GM23338 (cell line): ENCODE results near the gene MTAP. TPM values are rescaled to one million over a fixed set of nuclear protein-coding genes. Genes with fewer than 3 reads are reported as not detected.

ENCODE experiments used
- ATAC-seq: fragments of 200-7000 bp; cut with Tn5 transposase; 3 replicates; pipeline ENCODE4 v1.9.1; 2020
- DNase-seq: peaks from one replicate; pipeline ENCODE4 v3.0.0-alpha.2; 2015; ENCODE audit warnings: low spot score
- H2AFZ ChIP-seq: fragments of 200-600 bp; sonication (generic); 2 replicates; pipeline ENCODE4 v1.8.0; 2016; ENCODE audit warnings: antibody characterized with exemption, mild to moderate bottlenecking, moderate library complexity
- H3F3A ChIP-seq: fragments of 200-600 bp; sonication (generic); replicated peaks from 2 replicates; pipeline ENCODE4 v1.8.0; 2017; ENCODE audit warnings: antibody characterized with exemption, mixed run types, low read depth
- H3K27ac ChIP-seq: fragments of 200-600 bp; sonication (generic); 2 replicates; pipeline ENCODE4 v1.6.1; 2016; ENCODE audit warnings: low read depth
- H3K27me3 ChIP-seq: fragments of 200-600 bp; sonication (generic); 2 replicates; pipeline ENCODE4 v1.8.0; 2016; ENCODE audit warnings: mild to moderate bottlenecking, mixed run types, moderate library complexity; ENCODE audit not compliant: insufficient read depth
- H3K36me3 ChIP-seq: fragments of 200-600 bp; sonication (generic); 2 replicates; pipeline ENCODE4 v1.8.0; 2016; ENCODE audit warnings: mild to moderate bottlenecking; ENCODE audit not compliant: insufficient read depth
- H3K4me1 ChIP-seq: fragments of 200-600 bp; sonication (generic); 2 replicates; pipeline ENCODE4 v1.8.0; 2016; ENCODE audit warnings: mild to moderate bottlenecking, moderate library complexity; ENCODE audit not compliant: insufficient read depth
- H3K4me2 ChIP-seq: fragments of 200-600 bp; sonication (generic); 2 replicates; pipeline ENCODE4 v1.7.1; 2017; ENCODE audit warnings: mixed run types
- H3K4me3 ChIP-seq: fragments of 200-600 bp; sonication (generic); 2 replicates; pipeline ENCODE4 v1.6.1; 2016; ENCODE audit warnings: mixed run types
- H3K79me2 ChIP-seq: fragments of 200-600 bp; sonication (generic); replicated peaks from 2 replicates; pipeline ENCODE4 v1.8.0; 2017; ENCODE audit warnings: mild to moderate bottlenecking; ENCODE audit not compliant: insufficient read depth
- H3K9me2 ChIP-seq: fragments of 200-600 bp; sonication (generic); 2 replicates; pipeline ENCODE4 v1.8.0; 2017; ENCODE audit not compliant: insufficient read depth
- H4K20me1 ChIP-seq: fragments of 200-600 bp; sonication (generic); replicated peaks from 2 replicates; pipeline ENCODE4 v1.8.0; 2017; ENCODE audit warnings: mild to moderate bottlenecking; ENCODE audit not compliant: insufficient read depth
- H3K27ac Mint-ChIP-seq: 2 replicates; pipeline ENCODE4 v1.8.0; 2020; ENCODE audit warnings: inconsistent platforms, mild to moderate bottlenecking, moderate library complexity, mixed read lengths
- H3K27me3 Mint-ChIP-seq: 3 replicates; pipeline ENCODE4 v1.8.0; 2022; ENCODE audit warnings: low read depth, mild to moderate bottlenecking, moderate library complexity, mixed read lengths, inconsistent platforms; ENCODE audit not compliant: insufficient read depth, poor library complexity
- H3K36me3 Mint-ChIP-seq: 3 replicates; pipeline ENCODE4 v1.8.0; 2021; ENCODE audit warnings: low read depth, mild to moderate bottlenecking, inconsistent platforms, moderate library complexity, mixed read lengths
- H3K4me1 Mint-ChIP-seq: 3 replicates; pipeline ENCODE4 v1.8.0; 2020; ENCODE audit warnings: mild to moderate bottlenecking, inconsistent platforms, mixed read lengths
- H3K4me3 Mint-ChIP-seq: 3 replicates; pipeline ENCODE4 v1.8.0; 2021; ENCODE audit warnings: moderate library complexity, mild to moderate bottlenecking, inconsistent platforms, mixed read lengths
- H3K9me3 Mint-ChIP-seq: 3 replicates; pipeline ENCODE4 v1.8.0; 2020; ENCODE audit warnings: moderate library complexity, mild to moderate bottlenecking, inconsistent platforms, mixed read lengths
- CREB1 ChIP-seq: fragments of 250-450 bp; sonication (Bioruptor Pico); IDR thresholded peaks from 2 replicates; pipeline ENCODE4 v1.5.0; 2020; ENCODE audit warnings: low read depth, mild to moderate bottlenecking, moderate library complexity
- CTCF ChIP-seq, 2 experiments: fragments of 200-600 bp in 1 of 2; sonication (generic) in 1 of 2; conservative IDR thresholded peaks; 2 replicates each; pipeline versions ENCODE4 v1.5.1 to v1.6.1; 2016 to 2017; ENCODE audit warnings: antibody characterized with exemption in 2 of 2, low read depth in 2 of 2, mild to moderate bottlenecking in 2 of 2, moderate library complexity in 1 of 2
- ETS1 ChIP-seq: IDR thresholded peaks from 2 replicates; pipeline ENCODE4 v1.6.1; 2016; ENCODE audit warnings: antibody characterized with exemption
- EZH2 ChIP-seq: fragments of 200-600 bp; sonication (generic); IDR thresholded peaks from one replicate; pipeline ENCODE4 v1.8.0; 2017; ENCODE audit warnings: antibody characterized with exemption, mild to moderate bottlenecking, low read depth; ENCODE audit not compliant: unreplicated experiment
- EZH2phosphoT487 ChIP-seq: fragments of 200-600 bp; sonication (generic); IDR thresholded peaks from one replicate; pipeline ENCODE4 v1.8.1; 2018; ENCODE audit warnings: antibody characterized with exemption; ENCODE audit not compliant: unreplicated experiment
- JUNB ChIP-seq: IDR thresholded peaks from one replicate; pipeline ENCODE4 v1.6.1; 2016; ENCODE audit warnings: antibody characterized with exemption; ENCODE audit not compliant: unreplicated experiment
- NANOG ChIP-seq: IDR thresholded peaks from 2 replicates; pipeline ENCODE4 v1.6.1; 2016; ENCODE audit warnings: antibody characterized with exemption, borderline replicate concordance
- POLR2AphosphoS5 ChIP-seq: IDR thresholded peaks from 2 replicates; pipeline ENCODE4 v1.6.1; 2016; ENCODE audit warnings: antibody characterized with exemption, low read depth
- REST ChIP-seq: IDR thresholded peaks from one replicate; pipeline ENCODE4 v1.6.1; 2018; ENCODE audit warnings: antibody characterized with exemption; ENCODE audit not compliant: unreplicated experiment
- STAT1 ChIP-seq: IDR thresholded peaks from one replicate; pipeline ENCODE4 v1.6.1; 2016; ENCODE audit warnings: antibody characterized with exemption; ENCODE audit not compliant: unreplicated experiment
- ZNF114 ChIP-seq: fragments of 250-450 bp; sonication (Bioruptor Pico); IDR thresholded peaks from 2 replicates; pipeline ENCODE4 v1.5.0; 2020; ENCODE audit warnings: mild to moderate bottlenecking, moderate library complexity
- ZNF331 ChIP-seq: fragments of 250-450 bp; sonication (Bioruptor Pico); IDR thresholded peaks from 2 replicates; pipeline ENCODE4 v1.5.0; 2020; ENCODE audit warnings: low read depth, mild to moderate bottlenecking, moderate library complexity
- ZNF462 ChIP-seq: fragments of 250-450 bp; sonication (Bioruptor Pico); IDR thresholded peaks from 2 replicates; pipeline ENCODE4 v1.5.0; 2020; ENCODE audit warnings: mild to moderate bottlenecking, moderate library complexity
- polyA plus RNA-seq: library from polyadenylated mRNA; unstranded; fragments of >200 nt; fragmentation: Nextera tagmentation; extraction: Ambion mirVana; gene quantifications from 2 replicates; pipeline ENCODE4 v1.2.1, GENCODE V29; 2016
- total RNA-seq: library from RNA; depleted of rRNA; stranded (reverse); fragments of >200 nt; shearing (Covaris generic); gene quantifications from 2 replicates; pipeline ENCODE4 v1.2.3, GENCODE V29; 2014

The MTAP gene
- total and polyA plus RNA-seq, 2 experiments from 2014 or later, result 61.8 to 70.0 TPM

- peaks cover 25% of the 10 kb centered on the region for H3K27me3 ChIP-seq
- peak overlapping the region; percentile 23 for H2AFZ ChIP-seq
- H3K27ac ChIP-seq, result peak overlapping the region; percentile 78
Observed at GRCh38 chr9:21801683-21802417, 586 bp upstream of the MTAP start.

More at GRCh38 chr9:21801683-21802417, 586 bp upstream of the MTAP start:
- H3K27ac Mint-ChIP-seq, result peak overlapping the region; percentile 98
- TF ChIP-seq CTCF (conservative IDR thresholded peaks at IDR 0.05; ENCODE audit: low read depth in 2 of 2) (no peak), REST (no peak), ZNF114 (CRISPR knock-in tag) (no peak), ETS1 (no peak), STAT1 (no peak), EZH2 (no peak), CREB1 (CRISPR knock-in tag) (no peak), ZNF462 (CRISPR knock-in tag) (no peak), POLR2AphosphoS5 (no peak), NANOG (no peak), JUNB (no peak), EZH2phosphoT487 (no peak), ZNF331 (CRISPR knock-in tag) (no peak)
- H3K36me3 Mint-ChIP-seq, result peaks cover 36% of the 10 kb centered on the region
- peaks cover 19% of the 10 kb centered on the region for H3K27me3 Mint-ChIP-seq
- ATAC-seq (peak; percentile 64), DNase-seq (peak; percentile 91)
- peaks cover 32% of the 10 kb centered on the region for H3K4me1 Mint-ChIP-seq
- Histone ChIP-seq H3K4me2 (peak overlapping the region; percentile 98), H3K4me3 (peak overlapping the region; percentile 94), H4K20me1 (peaks cover 28% of the 10 kb centered on the region), H3K79me2 (peaks cover 40% of the 10 kb centered on the region), H3K4me1 (peaks cover 21% of the 10 kb centered on the region), H3F3A (no peaks in the 10 kb centered on the region), H3K9me2 (no peaks in the 10 kb centered on the region), H3K36me3 (no peaks in the 10 kb centered on the region)
- no peaks in the 10 kb centered on the region; the same call in 2 of the 3 replicates for H3K9me3 Mint-ChIP-seq
- peak overlapping the region; percentile 100 for H3K4me3 Mint-ChIP-seq
